NCI-H2081 treated with DMSO at 0.1 percent for 48 hours (cell line): Measurements from ENCODE around the gene TSPAN3.

Source experiments
- DNase-seq: peaks from one replicate; lab custom pipeline; 2025; lab: John Stamatoyannopoulos, UW

The TSPAN3 gene

GRCh38 chr15:77084436-77084835 lies 13.5 kb upstream of the TSPAN3 start:
- no peak for DNase-seq

DNA sequence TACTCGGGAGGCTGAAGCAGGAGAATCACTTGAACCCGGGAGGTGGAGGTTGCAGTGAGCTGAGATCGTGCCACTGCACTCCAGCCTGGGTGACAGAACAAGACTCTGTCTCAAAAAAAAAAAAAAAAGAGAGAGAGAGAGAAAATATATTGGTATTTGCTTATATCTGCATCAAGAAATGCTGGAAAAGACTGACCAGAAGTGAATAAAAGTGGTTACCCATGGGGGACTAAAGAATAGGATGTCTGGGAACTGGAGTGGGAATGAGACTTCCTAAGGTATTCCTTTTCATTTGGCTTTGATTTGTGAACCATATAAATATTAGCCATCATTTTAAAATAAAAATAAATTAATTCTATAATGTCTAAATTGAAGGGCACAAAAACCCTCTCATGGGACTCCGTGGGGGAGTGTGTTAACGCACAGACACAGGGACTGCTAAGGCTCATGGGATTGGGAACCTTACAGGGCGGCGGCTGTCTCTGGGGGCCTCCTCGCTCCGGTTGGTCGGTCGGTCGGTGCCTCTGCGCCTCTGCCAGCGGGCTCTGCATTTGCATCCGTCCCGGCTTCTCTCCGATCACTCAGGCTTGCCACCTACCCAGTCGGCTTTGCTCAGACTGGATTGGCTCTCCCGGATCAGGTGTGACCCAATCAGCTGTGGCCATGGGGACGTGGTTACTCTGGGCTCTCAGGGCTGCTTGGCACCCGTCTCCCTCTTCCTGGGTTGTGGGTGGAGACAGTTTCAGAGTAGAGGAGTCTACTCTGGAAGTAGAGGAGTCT lies 12.7 kb upstream of the TSPAN3 start:
- DNase-seq: peak; percentile 69

- DNase-seq: no peak
Observed at GRCh38 chr15:77081971-77082370, 11.1 kb upstream of the TSPAN3 start.

GRCh38 chr15:77076323-77076915 lies 5.5 kb upstream of the TSPAN3 start:
- DNase-seq: no peak

- no peak for DNase-seq
Observed at GRCh38 chr15:77075528-77075927, 4.6 kb upstream of the TSPAN3 start.

GRCh38 chr15:77074350-77074749 lies 3.4 kb upstream of the TSPAN3 start:
- DNase-seq: no peak

DNA sequence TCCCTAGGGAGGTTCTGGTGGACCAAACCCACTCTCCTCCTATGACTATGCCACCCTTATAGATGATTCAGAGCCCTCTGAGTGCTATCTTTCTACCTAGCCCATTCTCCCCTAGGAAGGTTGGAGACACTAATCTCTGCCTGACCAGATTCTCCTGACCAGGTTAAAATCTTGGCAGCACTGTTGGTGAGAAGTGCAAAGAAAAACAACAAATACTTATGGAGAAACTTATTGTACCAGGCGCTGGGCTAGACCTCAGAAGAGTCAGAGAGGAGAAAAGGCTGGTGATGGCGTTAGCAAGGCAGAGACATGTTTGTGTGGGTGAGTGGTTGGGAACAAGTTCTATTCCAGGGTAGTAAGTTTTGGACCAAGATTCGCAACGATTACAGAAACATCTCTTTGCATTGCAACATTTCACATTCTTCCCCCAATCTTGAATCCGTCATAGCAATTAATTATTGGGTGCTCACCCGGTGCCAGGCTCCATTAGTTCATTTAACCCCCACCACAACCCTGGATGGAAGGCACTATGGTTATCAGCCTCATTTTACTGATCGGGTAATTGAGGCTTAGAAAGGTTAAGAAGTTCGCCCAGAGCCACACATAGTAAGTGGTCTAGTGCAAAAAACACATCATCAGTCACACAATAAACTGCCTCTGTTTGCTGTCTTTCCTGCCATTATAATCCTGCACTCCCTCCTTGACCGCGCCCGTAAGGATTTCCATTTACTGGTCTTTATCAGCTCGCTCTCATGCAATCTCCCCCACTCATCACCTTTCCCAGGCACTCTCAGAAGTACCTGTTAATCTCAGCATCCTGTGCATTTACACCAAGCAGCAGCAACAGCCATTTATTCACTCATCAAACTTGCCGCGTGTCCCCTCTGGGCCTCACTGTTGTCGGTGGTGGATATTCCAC lies 655 bp upstream of the TSPAN3 start:
- no peak for DNase-seq

DNA sequence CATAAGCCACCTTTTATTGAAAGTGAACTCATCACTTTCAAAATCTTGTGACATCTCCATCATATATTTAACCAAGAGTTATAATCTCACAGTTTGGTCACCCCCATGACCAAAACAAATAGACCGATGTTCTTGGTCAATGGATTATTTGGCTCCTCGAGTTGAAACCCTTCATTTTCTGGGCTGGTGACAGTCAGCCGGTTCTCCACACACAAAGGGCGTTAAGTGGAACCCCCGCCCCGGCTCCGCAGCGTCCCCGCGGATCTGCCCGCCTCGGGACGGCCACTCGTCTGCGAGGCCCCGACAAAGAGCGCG lies 772 bp downstream of the TSPAN3 start:
- no peak for DNase-seq

- no peak for DNase-seq
Observed at GRCh38 chr15:77069521-77070121, 1.3 kb downstream of the TSPAN3 start.

DNA sequence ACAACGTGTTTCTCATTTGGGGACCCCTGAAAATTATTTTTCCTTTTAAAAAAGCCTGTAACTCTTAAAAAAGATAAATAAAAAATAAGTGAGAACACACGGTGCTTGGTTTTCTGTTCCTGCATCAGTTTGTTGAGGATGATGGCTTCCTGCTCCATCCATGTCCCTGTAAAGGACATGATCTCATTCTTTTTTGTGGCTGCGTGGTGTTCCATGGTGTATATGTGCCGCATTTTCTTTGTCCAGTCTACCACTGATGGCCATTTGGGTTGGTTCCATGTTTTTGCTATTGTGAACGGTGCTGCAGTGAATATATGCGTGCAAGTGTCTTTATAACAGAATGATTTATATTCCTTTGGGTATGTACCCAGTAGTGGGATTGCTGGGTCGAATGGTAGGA lies 2.3 kb downstream of the TSPAN3 start:
- DNase-seq: no peak

GRCh38 chr15:77067691-77068367 lies 3.1 kb downstream of the TSPAN3 start:
- no peak for DNase-seq

DNA sequence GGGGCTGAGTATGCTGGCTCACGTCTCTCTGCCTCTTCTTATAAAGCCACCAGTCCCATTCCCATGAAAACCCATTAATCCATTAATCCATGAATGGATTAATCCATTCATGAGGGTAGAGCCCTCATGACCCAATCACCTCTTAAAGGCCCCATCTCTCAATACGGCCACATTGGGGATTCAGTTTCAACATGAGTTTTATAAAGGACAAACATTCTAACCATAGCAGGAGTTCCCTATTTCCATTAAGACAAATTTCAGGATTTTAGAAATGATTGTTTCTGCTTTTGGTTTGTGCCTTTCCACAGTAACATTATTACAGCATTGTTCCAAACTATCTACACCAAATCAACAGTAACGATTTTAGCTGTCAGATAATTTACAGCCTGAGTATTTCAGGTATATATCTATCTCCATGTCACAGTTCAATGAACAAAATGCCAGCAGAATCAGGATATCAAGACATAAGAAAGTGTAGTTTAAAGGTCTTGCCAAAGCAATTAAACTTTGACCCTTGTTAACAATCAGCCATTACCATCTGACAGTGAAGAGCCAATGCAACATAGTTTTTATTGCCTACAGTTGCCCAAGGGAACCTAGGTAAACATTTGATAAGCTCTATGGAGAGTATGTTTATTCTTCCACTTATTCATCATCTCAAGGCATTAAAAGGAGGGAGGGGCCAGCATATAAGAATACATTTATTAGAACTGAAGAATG lies 3.8 kb downstream of the TSPAN3 start:
- no peak for DNase-seq

DNA sequence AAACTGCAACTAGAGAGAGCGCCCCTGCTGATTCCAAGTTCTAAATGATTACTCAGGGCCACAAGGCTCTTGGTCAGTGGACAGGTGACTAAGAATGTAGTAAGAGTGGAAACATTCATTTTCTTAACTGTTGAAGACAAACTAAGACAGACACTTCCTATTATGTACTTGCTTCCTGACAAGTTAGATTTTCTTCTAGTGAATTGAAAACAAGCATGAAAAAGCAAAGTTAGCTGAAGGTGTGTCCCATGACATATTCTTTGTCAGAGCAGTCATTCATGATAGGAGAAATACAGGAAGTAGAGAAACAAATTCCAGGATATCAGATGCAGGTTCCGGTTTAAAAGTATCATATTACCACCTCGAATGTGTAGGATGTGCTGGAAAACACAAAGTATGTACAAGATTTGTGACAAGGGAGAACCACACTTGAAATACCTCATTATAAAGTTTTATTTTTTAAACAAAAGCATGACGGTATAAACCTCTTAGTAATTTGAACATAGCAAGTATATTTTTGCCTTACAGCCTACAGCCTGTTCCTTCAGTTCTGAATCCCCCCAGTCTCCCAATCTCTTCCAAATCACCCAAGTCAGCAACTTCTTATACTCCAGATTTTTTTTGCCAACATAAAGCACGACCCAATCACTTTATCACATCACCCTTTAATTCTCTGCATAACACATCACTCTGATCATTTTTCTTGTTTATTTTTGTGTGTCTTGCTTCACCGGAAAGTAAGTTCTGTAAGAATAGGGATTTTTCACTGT lies 6.2 kb downstream of the TSPAN3 start:
- DNase-seq: no peak

GRCh38 chr15:77064063-77064462 lies 6.8 kb downstream of the TSPAN3 start:
- no peak for DNase-seq

GRCh38 chr15:77063249-77063648 lies 7.7 kb downstream of the TSPAN3 start:
- DNase-seq: no peak

GRCh38 chr15:77060546-77060945 lies 10.4 kb downstream of the TSPAN3 start:
- no peak for DNase-seq

DNA sequence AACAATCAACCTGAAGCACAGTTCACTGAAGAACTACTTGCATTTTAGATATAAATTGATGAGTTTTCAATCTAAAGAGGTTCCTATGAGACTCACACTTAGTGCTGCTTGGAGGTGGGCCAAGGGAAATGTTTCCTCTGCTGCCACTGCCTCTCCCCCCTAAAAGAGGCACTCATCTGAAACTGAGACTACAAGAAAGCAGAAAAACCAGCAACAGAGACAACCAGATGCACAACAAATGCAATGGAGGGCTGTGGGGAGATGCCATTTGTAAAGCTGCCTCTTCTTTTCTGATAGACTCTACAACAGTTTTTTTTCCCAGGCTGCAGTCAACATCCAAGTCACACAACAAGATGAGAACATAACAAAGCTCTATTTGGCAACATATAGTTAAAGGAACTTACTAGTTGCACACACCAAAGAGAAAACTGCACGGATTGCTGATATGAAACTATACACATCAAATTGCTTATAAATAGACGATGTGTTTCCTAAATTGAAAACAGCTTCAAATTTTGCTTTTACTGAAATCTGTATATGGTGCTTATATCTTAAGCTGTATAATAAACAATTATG lies 11.0 kb downstream of the TSPAN3 start:
- DNase-seq: no peak

DNA sequence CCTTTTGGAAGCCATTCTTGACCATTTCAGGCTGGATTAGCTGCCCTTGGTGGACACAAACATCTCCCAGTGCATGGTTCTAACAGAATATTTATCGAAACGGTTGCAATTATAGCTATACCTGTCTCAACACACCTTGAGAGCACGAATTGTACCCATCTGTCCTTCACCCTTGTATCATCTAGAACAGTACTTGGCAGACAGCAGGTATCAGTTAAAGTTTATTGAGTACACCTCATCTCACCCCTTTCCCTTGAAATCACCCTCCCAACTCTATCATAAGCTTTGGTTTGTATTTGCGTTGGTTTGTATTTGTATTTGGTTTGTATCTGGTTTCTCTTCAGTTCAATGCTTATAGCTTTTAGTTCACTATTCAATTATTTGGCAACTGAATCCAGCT lies 12.4 kb downstream of the TSPAN3 start:
- DNase-seq: no peak

DNA sequence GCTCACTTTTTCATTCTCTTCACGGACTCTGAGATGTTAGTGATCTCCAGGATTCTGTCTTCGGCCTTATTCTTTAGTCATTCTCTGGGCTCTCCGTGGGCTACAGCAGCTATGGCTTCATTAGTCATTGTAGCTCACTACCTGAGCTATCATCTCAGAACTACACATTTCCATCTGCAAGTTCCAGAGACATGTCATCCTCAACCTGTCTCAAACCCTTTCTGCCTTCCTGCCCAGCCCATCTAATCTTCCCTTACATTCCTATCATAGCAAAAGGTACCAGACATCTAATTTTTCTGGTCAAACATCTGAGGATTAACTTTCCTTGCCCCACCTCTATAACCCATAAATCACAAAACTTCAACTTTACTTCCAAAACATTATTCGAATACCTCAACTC lies 13.2 kb downstream of the TSPAN3 start:
- DNase-seq: no peak

DNA sequence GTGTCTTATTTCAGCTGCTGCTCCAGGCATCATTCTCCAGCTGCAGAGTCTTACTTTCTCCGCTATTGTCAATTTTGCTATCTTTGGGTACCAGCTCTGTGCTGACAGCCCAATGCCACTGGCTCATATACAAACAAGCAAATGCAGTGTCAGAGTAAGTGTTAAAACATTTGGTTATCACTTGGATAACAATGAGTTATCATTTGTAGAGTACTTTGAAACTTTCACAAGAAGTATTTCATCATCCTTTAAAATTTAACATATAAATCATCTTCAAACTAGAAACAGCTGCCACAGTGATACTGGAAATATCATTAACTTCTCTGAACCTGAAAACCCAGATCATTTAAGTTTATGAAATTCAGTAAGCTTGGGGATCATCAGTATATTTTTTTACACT lies 13.8 kb downstream of the TSPAN3 start:
- DNase-seq: no peak
